GM21529 (cell line): ENCODE data around the gene IL25.
"Not testable (repeated sequence)": the region's sequence is repeated elsewhere in the genome, so short reads cannot be mapped to it uniquely, and the experiment has no call there.

ENCODE experiments used
- ATAC-seq: cut with Tn5 transposase; IDR thresholded peaks from one replicate; pipeline ENCODE4 v1.9.1; 2021; ENCODE audit not compliant: unreplicated experiment

Gene IL25

DNA sequence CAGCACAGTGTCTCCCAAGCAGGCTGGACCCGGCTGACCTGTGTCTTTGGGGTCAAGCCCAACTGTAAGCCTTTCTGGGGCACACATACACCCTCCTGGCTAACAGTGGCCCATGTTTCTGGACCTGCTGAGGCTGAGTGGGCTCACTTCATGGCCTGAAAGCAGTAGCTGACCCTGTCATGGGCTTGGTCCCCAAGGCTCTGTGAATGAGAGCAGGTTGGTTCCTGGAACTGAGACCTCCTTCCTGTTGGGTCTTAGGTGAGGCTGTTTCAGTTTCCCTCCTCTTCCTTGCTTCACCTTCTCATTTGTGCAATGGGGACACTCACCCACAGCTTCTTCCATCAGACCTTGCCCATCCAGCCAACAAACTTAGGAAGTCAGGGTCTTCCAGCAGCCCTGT, 744 bp upstream of the IL25 start:
- no peak for ATAC-seq

DNA sequence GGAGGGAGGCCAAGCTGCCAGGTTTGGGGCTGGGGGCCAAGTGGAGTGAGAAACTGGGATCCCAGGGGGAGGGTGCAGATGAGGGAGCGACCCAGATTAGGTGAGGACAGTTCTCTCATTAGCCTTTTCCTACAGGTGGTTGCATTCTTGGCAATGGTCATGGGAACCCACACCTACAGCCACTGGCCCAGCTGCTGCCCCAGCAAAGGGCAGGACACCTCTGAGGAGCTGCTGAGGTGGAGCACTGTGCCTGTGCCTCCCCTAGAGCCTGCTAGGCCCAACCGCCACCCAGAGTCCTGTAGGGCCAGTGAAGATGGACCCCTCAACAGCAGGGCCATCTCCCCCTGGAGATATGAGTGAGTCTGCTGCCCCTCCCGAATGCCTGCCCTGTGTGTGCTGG, 432 bp downstream of the IL25 start:
- no peak for ATAC-seq

DNA sequence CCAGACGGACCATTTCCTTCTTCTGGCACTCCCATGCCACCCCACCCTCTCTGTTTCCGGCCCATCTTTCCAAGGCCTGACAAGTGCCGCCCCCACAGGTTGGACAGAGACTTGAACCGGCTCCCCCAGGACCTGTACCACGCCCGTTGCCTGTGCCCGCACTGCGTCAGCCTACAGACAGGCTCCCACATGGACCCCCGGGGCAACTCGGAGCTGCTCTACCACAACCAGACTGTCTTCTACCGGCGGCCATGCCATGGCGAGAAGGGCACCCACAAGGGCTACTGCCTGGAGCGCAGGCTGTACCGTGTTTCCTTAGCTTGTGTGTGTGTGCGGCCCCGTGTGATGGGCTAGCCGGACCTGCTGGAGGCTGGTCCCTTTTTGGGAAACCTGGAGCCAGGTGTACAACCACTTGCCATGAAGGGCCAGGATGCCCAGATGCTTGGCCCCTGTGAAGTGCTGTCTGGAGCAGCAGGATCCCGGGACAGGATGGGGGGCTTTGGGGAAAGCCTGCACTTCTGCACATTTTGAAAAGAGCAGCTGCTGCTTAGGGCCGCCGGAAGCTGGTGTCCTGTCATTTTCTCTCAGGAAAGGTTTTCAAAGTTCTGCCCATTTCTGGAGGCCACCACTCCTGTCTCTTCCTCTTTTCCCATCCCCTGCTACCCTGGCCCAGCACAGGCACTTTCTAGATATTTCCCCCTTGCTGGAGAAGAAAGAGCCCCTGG, 3.1 kb downstream of the IL25 start:
- ATAC-seq = no peak

DNA sequence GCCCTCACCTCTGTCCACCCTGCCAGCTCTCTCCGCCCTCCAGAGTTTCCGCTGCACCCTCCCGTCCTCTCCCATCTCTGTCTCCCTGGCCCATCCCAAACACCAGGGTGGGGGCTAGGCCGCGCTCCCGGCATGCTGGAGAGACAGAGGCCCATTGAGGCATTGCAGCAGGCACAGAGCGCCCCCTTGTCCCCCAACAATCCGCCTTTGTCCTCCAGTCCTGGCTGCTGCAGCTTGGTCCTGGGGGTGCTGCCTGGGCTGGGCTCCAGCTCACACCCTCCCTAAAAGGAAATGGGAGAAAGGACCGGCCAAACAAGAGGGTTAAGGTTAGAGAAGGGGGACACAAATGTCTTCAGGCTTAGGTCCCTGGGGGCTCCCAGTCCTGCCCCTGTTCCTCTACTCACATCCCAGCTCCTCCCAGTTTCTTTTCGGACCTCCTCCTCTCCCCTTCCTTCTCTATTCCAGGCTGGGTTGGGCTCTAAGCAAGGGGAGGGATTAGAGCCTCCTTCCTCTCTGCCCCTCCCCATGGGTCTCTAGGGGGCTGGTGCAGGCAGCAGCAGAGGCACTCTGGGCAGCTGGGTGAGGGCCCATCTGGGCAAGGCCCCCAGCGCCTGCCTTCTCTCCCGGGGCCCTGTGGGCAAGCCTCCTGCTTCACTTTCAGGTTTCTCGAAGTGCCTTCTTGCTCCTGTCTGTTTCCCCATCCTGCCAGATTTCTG, 4.0 kb downstream of the IL25 start, which contains the start of gene CMTM5:
Gene CMTM5, plus strand, starts transcription at position 565 of the 716 bp plus-strand sequence. CDS start 206 bp downstream, outside the sequence.
- ATAC-seq = no peak

DNA sequence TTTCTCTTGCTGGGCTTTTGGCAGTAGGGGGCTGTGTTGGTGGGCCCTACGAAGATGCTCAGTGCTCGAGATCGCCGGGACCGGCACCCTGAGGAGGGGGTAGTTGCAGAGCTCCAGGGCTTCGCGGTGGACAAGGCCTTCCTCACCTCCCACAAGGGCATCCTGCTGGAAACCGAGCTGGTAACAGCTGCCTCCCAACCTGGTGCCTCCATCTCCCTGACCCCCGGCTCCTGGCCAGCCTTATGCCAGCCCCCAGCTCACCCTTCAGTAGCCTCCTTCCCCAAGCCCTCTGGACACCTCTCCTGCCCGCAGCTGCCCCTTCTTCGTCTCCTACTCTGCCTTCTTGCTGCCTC, 4.6 kb downstream of the IL25 start:
- no peak for ATAC-seq

DNA sequence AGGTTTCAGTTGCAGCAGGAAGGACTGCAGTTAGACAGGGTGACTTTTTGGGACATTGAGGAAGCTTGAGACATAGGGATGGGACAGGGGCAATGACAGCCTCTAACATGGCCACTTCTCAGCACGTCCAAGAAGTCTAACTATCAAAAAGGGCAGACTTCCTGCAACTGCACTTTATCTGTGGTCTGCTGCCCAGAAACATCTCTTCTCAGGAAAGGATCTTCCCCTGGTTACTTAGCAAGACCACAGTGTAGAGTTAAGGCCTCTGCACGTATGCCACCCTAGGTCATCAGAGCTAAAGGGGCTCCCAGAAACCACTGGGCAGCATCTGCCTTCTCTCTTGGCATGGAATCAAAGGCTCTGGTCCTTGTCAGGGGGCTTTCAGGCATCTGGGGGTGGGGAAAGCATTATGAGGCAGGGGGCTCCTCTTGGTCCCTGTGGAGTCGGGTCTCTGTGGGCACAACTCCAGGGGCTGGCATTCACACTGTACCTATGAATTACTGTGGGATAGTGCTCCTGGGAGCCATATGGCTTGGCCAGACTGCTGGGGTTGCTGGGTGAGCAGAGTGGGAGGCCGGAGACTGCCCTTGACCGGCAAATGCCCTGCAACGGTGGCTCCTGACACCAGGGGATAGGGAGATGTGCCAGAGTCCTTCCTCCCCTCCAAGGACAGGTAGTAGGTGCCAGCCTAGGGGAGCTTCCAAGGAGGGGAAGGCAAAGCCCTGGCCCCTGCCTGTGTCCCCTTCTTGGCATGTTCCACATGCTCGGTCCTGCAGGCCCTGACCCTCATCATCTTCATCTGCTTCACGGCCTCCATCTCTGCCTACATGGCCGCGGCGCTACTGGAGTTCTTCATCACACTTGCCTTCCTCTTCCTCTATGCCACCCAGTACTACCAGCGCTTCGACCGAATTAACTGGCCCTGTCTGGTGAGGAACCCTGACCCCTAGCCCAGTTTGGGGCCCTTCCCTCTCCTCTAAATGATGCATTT, 5.3 kb downstream of the IL25 start:
- ATAC-seq = no peak

DNA sequence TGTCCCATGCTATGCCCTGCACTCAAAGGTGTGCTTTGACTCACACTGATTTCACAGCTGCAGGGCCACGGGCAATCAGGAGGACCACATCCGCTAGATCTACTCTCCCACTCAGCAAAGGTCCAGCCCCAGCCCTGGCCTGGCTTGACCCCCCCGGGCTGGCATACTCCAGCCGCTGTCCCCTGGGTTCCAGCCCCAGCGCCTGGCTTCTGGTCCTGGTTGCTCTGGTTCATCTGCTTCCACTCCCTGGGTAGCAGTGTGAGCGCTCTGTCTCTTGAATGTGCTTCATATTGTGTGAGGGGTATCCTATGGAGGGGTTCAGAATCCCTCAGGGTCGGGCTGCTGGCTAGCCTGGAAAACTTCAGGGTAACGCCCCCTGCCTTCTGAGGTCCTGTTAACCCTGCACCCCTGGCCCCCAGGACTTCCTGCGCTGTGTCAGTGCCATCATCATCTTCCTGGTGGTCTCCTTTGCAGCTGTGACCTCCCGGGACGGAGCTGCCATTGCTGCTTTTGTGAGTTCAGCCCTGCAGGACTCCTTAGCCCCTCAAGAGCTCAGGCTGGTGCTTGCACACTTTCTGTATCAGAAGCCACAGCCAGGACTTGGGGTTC, 6.1 kb downstream of the IL25 start:
- no peak for ATAC-seq

DNA sequence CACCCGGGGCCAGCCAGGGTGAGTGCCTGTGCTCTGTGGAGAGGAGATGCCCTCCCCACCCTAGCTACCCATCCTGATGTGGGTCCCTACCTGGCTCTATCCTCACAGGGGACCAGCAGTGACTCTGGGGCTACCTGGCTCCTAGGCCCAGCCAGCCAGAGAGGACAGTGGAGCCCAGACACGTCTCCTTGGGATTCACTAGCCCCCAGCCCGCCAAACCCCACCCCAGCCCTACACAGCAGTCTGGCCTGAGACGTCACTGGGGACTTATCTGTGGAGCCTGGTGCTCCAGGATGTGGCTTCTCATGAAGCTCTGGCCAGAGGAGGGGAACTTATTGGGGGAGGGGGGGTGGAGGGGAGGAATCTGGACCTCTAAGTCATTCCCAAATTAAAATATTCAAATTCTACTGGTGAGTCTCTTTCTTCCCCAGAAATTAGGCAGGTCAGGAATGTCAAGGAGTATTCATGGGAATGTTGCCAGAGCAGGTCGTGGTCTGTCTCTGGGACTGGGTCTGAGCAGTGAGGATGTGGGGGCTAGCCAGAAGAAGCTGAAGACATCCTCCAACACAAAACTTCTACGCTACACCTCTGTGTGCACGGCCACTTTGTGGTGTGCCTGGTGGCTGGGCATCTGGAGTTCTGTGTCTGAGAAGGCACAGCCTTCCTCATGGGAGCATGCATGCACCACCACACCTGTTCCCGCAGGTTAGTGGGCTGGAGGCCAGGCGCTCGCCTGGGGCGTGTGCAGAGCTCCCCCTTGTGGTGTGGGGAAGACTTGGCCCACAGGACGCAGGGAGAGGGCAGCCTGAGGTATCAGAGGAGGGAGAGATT, 7.0 kb downstream of the IL25 start:
- no peak for ATAC-seq

DNA sequence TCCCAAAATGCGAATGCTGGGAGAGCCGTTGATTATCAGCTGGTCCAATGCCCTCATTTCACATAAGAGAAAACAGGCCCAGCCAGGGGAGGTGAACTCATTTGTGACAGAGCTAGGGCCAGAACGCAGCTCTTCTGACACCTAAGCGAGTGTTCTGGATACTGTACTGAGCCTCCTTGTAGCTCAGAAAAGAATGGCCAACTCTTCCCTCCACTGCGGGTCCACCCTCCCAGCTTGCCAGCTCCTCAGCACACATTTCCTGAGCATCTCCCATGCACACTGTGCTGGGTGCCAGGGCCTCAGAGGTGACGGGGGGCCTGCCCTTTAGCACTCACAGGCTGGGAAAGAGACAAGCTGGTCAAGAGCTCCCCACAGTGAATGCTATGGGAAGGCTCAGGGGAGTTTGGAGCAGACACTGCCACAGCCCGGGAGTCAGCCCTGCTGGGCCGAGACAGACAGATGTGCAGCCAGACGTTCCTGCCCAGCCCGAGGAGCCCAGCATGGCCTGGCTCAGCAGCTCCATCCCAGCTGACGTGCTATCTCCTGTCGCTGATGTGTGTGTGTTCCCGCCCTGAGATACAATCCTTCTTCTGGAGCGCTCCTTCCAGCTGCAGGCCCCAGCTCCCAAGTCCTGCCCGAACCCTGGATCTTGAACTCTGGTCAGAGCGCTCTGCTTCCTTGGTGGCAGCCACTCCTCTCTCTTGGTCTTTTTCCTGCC, 7.7 kb downstream of the IL25 start:
- ATAC-seq = no peak

DNA sequence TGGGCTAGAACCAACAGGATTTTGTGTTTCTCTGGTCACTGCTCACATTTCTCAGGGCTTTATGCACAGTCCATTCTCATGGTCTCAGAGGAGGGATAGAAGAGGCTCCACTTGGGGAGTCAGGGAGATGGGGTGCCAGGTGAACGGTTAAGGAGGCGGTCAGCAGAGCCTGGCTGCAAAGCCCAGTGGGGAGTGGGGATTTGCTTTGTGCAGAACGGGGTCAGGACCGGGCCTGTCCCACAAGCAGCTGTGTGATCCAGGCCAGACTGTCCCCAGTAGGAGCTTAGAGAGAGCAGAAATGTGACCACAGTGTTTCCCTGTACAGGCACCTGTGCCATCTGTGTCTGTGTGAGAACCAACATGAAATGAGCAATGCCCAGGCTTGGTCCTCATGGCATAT, 8.4 kb downstream of the IL25 start:
- no peak for ATAC-seq

DNA sequence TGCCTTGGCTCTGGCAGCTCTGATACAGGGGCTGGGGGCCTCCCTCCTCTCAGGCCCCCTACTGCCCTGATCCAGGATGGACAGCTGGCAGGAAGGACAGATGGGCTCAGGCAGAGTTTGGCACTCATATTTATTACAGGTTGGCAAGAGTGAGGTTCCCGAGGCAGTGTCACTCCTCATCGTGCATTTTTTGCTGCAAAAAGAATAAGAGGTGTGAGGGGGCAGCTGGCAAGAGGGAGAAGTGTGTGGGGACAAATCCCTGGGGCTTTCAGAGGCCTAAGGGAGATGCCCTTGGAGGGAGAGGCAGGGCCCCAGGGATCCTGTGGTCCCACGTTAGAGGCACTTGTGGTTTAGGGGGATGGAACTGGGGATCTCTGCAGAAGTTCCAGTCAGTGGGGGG, 9.3 kb downstream of the IL25 start:
- ATAC-seq = no peak

DNA sequence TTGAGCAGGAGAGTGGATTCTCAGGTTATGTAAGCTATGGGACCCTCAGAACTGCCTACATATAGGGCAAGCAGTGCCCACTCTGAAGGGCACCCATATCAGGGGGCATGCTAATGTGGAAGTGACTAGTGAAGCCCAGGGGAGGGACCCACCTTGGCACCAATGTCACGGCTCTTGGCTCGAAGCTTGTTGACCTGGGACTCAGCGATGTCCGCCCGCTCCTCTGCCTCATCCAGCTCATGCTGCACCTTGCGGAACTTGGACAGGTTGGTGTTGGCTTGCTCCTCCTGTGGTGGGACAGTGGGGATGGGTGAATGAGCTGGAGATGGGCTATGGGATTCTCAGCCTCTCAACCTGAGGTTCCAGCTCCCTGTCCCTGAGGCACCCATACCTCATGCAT, 9.7 kb downstream of the IL25 start:
- no peak for ATAC-seq

DNA sequence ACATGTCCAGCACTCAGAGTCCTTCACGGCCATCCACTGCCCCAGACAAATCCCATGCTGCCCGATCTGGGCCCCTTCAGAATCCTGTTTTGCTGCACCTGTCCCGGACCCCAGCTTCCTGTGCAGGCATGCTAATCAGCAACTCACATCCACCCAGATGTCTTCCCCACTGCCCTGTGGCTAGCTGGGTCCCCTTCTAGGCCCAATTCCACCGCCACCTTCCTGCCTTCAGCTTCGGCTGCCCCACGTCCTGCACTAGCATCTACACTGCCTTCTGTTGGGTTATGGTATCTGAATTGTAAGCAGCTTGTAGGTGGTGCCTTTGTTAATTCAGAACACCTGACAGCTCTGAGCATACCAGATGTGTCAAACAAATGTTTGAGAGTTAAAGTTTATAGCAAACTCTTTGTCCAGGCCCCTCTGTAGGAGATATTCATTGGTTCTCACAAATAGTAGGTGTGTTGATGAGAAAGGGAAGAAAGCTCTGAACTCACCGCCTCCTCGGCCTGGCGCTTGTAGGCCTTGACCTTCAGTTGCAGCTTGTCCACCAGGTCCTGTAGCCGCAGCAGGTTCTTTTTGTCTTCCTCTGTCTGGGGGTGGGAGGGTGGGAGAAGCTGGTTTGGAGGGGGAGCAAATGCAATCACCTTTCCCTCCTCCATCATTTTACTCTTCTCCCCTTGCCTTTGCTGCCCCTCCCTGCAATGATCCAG, 10.3 kb downstream of the IL25 start:
- no peak for ATAC-seq

DNA sequence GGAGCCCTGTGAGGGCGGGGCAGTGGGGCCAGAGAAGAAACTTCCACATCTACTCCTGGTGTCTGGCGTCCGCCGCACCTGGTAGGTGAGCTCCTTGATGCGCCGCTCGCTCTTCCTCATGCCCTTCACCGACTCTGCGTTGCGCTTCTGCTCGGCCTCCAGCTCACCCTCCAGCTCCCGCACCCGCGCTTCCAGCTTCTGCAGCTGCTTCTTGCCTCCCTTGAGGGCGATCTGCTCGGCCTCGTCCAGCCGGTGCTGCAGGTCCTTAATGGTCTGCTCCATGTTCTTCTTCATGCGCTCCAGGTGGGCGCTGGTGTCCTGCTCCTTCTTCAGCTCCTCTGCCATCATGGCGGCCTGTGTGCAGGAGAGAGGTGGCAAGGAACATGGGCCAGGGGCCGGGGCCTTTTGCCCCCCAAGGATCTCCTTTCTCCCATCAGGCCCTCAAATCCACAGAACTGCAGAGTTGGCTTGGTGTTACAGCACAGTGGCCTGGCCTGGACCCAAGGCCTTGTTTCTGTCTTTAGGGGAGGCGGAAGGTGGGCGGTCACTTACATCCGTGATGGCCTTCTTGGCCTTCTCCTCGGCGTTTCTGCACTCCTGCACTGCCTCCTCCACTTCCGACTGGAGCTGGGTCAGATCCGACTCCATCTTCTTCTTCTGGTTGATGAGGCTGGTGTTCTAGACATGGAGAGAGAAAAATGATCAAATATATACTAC, 11.9 kb downstream of the IL25 start:
- ATAC-seq = no peak

DNA sequence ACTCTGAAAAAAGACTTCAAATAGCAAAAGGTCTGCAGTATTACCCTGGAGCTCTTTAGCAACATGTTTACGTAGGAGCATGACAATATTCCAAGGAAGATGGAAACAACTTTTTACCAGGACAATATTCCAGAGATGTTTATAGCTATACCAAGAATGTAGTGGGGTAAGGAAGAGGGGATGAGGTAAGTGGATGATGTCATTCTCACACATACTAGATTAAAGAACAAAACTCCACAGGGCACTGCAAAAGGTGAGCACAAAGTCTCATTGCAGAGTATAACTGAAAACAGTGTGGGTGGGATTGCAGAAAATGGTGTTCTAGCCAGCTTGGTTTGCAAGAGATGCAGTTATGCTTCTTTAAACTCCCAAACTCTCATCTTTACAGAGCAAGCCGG, 12.6 kb downstream of the IL25 start:
- ATAC-seq = no peak

DNA sequence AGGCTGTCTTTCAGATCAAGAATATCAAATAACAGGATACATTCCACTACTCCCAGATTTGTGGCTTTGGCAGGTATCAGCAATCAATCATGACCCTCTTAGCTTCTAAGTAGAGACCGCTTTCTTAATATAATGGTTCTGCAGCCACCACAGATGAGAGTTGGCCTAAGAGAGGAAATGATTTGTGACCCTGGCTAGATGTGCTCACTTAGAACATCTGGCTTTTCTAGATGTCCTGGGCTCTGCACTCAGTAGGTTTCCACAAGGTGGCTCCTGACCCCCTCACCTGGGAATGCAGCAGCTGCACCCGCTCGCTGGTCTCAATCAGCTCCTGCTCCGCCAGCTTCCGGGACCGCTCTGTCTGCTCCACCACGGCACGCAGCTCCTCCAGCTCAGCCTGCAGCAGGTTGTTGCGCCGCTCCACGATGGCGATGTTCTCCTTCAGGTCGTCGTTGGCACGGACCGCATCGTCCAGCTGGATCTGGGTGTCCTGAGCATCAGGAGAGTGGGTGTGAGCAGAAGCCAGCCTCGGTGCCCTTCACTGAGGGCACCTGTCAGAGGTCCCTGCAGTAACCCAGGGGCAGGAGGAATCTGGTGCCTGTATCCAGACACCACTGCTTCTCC, 13.1 kb downstream of the IL25 start:
- no peak for ATAC-seq

DNA sequence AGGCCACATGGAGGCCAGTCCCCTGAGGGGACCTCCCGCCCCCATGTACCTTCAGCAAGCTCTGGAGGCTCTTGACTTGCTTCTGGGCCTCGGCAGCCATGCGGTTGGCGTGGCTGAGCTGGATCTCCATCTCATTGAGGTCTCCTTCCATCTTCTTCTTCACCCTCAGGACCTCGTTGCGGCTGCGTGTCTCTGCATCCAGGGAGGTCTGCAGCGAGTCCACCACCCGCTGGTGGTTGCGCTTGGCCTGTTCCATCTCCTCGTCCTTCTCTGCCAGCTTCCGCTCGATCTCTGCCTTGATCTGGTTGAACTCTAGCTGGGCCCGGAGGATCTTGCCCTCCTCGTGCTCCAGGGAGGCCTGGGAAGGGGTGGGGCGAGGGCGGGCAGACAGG, 13.7 kb downstream of the IL25 start:
- not testable (repeated sequence) for ATAC-seq

DNA sequence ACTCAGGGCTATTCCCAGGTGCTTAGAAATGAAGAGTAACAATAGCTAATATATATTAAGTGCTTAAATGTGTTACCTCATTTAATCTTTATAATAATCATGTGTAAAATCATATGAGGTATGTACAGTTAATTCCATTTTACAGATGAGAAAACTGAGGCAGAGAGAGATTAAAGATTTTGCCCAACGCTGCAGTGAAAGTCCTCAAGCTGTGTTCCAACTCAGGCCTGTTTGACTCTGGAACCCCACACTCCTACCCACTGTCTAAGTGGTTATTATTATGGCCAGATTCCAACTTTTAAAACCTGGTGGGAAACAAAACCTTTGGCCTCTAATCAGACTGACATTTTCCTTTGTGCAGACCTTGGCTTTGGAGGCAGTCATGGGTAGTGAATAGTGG, 14.4 kb downstream of the IL25 start:
- no peak for ATAC-seq
